HG02938 (cell line): ENCODE results near the gene IGFN1.
"Not testable (repeated sequence)": the region's sequence is repeated elsewhere in the genome, so short reads cannot be mapped to it uniquely, and the experiment has no call there.

ENCODE experiments used
- ATAC-seq: cut with Tn5 transposase; IDR thresholded peaks from one replicate; pipeline ENCODE4 v1.9.1; 2021; ENCODE audit warnings: mild to moderate bottlenecking, moderate library complexity; ENCODE audit not compliant: unreplicated experiment

IGFN1 gene

DNA sequence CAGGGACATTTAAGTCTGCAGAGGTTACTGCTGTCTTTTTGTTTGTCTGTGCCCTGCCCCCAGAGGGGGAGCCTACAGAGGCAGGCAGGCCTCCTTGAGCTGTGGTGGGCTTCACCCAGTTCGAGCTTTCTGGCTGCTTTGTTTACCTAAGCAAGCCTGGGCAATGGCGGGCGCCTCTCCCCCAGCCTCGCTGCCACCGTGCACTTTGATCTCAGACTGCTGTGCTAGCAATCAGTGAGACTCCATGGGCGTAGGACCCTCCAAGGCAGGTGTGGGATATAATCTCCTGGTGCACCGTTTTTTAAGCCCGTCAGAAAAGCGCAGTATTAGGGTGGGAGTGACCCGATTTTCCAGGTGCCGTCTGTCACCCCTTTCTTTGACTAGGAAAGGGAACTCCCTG, 49.0 kb downstream of the IGFN1 start:
- not testable (repeated sequence) for ATAC-seq

DNA sequence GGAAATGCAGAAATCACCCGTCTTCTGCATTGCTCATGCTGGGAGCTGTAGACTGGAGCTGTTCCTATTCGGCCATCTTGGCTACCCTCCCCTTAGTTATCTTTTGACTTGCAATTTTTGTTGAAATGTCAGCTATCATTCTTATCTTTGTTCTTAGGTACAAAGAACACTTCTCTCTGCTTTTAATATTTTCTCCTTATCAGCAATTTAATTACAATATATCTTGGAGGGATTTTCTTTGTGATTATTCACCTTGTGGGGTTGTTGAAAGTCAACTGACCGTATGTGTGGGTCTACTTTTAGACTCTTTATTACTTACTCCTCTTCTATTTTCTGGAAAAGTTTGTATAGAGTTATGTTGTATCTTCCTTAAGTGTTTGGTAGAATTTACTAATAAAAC, 49.5 kb downstream of the IGFN1 start:
- no peak for ATAC-seq

DNA sequence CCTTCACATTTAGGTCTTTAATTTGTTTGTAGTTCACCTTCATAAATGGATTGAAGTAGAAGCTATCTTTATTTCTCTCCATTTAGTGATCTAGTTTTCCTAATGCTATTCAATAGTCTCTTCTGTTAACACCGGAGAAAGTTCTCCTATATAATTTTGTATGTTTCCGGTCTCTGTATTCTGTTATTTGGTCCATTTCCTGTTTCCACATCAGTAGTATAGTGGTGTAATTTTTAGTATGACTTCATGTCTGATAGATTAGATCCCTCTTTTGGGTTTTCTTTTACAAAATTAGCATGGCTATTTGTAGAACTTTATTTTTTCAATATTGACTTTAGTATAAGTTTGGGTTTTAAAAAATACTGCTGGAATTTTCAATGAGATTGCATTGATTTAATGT, 51.1 kb downstream of the IGFN1 start:
- no peak for ATAC-seq

DNA sequence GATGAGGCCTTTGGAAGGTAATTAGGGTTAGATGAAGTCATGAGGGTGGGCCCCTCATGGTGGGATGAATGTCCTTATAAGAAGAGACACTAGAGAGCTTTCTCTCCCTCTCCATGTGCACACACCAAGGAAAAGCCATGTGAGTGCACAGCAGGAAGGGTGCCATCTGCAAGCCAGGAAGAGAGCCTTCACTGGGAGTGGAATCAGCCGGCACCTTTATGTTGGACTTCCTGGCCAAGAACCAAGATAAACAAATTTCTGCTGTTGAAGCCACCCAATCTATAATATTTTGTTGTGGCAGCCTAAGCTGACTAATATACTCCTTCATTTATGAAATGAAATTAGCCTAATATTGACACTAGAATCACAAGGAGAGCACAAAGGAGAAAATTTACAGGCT, 54.5 kb downstream of the IGFN1 start:
- ATAC-seq, result no peak

DNA sequence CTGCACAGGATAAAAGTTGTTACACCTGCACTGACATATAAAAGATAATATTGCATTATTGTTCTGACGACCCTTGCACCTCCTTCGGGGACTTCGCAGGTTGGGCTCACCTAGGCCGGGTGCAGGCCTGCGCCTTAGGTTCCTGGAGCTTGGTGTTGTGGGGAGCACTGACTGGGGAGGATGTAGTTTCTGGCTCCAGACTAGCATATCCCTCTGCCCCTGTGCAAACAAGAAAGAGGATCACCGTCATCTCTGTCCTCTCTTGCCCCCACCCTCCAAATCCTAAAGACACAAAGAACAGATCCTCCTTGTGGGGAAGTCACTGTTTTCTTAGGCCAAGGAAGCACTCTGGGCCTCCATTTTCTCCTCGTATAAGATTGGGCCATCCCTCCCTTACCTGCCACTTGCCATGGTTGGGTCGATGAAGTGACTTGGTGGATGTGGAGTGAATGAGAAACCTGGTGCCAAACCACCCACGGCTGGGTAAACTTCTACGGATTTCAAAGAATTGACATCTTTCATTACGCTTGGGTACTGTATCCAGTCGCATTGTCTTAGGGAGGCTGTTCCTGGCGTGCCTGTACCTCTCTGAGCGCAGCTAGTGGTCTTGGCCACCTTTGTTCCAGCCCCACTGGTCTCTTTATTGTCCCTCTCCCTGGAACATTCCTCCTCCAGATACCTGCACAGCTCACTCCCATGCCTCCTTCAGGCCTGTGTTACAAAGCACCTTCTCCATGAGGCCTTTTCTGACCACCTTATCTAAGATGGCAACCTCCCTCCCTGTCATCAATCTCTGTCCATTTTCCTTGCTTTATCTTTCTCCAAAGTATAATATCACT, 58.3 kb downstream of the IGFN1 start:
- ATAC-seq, result no peak

DNA sequence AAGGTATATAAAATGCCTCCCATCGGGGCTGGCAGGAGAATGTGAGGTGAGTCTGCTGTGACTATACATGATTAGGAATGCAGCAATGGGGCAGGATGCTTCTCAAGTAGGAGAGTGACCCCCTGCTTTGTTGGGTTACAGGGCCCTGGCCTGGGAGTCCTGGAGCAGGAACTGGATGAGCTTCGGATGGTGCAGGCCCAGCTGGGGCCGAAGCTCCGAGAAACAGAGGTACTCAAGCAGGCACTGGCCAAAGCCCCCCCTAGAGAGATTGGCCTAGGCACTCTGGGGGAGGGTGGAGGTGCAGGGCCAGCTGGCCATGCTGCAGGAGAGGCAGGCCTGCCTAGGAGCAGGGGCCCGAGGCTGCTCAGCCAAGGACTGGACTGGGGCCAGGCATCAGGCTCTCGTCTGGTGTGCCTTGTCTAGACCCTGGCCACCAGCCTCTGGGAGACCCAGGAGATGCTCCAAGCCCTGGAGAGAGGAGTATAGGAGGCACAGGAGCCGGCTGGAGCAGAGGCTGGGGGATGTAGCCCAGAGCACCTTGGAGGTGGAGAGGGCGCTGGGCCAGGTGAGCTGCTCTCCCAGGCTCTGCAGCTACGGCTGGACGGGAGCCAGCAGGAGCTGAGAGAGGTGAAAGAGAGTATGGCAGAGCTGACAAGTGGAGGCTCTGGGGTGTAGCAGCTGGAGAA, 59.8 kb downstream of the IGFN1 start:
- no peak for ATAC-seq

DNA sequence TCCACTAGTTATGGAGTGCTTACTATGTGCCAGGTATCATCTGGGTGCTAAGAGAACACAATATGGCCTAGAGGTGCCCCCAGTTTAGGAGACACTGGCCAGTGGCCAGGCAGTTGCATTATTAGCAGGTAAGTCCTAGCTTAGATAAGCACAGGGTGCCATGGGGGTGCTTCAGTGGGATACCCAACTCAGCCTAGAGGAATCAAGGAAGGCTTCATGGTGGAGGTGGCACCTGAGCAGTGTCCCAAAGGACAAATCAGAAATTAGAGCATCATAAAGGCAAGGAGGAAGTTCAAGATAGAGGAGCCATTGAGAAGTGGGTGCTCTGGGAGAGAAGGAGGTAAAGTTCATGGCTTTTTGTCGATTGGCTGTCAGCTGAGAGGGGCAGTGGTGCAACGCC, 60.8 kb downstream of the IGFN1 start:
- no peak for ATAC-seq

DNA sequence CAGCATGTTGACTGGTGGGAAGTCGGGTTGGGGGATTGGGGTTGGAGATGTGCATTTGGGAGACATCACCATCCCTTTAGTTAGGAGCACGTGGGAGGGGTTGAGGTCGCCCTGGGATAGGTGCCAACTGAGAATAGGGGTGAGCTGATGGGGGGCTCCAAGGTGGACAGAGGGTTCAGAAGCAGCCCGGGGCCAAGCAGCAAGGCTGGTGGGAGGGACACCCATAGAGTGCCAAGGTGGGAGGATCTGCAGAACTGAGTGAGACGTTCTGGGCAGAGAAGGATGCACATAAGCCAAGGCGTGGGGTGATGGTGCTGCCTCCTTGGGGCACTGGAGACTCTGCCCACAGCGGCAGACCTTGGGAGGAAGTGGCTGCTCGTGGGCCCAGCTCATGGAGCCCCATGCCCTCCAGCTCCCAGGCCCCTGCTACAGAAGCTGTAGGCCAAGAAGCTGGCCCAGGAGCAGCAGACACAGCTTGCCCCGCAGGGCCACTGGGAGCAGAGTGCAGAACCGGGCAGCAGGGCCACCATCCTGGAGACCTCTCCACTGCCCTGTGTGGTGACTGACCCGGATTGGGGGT, 61.3 kb downstream of the IGFN1 start:
- no peak for ATAC-seq

DNA sequence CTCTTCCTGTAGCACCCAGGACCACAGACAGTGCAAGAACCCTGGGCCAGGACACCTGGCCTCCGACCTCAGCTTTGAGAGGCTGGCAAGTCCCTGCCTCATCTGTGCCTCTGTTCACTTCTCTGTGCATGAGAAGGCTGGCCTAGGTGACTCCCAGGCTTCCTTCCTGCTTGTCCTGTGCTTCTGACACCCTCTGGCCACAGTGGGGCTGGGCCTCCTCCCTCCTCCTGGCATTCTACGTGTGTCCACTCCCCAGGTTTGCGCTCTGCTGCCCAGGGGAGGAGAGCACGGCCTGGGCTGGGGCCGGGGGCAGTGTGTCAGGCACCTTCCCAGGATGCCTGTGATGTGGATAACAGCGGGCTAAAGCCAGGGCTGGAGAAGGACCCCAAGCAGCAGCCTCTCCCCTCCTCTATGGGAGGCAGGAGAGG, 62.3 kb downstream of the IGFN1 start:
- ATAC-seq, result no peak

DNA sequence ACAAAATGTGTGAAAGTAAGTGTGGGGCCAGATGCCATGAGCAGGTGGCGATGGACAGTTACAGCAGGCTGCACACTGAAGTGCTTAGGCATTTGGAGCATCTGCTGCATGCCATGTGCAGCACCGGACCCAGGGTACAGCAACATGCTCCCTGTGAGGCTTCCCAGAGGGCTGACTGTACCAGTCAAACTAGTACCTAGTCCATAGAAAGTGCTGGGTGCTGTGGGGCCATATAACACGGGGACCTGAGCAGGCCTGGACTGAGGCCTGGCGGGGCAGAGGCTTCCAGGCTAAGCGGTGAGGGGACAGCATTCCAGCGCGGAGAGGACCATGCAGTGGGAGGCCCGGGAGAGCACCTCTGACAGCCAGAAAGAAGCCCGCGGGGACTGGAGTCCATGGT, 62.8 kb downstream of the IGFN1 start:
- no peak for ATAC-seq

DNA sequence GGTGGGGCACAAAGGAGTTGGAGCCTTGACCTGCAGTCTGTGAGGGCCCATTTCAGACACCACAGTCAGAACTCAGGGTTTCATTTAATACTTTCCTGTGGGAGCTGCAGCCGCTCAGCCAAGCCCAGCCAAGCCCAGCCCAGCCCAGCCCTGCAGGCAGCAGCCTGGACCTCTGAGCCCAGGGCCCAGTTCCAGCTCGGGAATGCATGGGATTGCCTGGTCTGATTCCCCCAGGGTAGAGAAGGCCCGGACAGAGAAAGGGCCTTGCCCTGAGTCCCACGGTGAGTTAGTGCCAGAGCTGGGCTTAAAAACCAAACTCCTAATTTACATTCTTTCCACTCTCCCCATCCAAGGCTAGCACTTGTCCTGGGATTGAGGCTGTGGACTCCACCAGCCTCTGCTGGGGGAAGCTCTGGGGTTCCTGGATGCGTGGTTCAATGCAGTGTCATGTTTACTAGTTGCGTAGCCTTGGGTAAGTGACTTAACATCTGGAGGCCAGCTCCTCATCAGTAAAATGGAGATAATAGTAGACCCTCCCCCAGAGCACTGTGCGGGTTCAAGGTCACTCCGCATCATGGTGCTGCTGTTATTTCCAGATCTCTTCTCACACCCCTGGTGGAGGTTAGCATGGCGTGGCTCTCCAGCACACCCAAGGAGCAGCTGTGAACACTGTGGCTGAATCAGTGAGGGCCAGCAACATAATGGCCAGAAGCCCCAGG, 63.4 kb downstream of the IGFN1 start:
- ATAC-seq, result no peak

DNA sequence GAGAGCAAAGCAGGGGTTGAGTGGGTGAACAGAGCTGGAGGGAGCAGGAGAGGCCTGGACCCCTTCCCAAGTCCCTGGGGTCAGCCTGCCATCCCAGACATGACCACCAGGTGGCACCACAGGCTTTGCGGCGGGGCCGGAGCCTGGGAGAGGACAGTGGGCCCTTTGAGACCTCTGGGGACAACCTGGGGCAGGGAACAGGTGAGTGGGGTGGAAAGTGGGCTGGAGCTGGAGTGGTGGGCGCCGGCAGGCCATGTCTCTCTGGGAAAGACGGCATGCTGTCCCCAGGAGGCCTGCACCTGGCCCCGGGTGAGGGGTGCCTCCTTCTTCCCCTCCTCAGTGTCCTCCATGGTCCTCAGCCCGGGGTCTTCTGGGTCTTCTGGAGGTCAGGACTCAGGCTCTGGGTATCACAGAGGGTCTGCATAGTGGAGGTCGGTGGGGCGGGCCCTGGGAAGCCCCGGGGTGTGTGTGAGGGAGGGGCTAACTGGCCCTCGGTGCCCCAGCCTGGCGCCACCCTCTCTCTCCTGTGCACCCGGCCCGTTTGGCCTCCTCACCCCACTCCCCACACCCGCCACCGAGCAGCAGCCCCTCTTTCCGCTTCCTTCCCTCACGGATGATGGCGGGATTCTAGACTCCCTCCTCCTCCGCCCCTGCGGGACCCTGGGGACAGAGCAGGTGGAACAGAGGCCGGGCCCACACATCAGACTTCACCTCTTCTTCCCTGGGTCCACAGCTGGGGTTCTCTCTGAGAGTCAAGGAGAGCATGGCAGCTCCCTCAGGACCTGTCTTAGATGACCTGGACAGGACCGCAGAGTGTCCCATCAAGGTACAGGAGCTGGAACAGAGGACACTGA, 64.2 kb downstream of the IGFN1 start:
- no peak for ATAC-seq

DNA sequence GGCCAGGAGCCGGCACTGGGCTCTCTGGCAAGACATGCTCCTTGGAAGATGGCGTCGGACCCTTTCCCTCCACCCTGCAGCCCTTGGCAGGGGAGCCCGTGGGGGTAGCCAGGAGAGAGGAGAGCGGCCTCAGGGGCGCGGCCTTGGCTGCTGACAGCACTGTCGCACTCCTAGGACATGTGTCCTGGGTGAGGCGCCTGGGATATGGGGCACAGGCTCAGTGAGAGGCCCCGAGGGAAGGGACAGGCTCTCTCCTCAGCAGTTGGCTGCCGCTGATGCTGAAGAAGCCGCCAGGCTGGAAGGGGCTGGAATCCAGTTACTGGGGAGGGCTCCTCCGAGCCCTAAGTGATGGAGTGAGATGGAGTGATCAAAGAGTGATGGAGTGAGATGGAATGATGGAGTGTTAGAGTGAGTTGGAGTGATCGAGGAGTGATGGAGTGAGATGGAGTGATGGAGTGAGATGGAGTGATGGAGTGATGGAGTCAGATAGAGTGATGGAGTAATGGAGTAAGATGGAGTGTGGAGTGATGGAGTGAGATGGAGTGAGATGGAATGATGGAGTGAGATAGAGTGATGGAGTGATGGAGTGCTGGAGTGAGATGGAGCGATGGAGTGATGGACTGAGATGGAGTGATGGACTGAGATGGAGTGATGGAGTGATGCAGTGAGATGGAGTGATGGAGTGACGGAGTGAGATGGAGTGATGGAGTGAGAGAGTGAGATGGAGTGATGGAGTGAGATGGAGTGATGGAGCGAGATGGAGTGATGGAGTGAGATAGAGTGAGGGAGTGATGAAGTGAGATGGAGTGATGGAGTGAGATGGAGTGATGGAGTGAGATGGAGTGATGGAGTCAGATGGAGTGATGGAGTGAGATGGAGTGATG, 65.1 kb downstream of the IGFN1 start:
- ATAC-seq, result no peak

DNA sequence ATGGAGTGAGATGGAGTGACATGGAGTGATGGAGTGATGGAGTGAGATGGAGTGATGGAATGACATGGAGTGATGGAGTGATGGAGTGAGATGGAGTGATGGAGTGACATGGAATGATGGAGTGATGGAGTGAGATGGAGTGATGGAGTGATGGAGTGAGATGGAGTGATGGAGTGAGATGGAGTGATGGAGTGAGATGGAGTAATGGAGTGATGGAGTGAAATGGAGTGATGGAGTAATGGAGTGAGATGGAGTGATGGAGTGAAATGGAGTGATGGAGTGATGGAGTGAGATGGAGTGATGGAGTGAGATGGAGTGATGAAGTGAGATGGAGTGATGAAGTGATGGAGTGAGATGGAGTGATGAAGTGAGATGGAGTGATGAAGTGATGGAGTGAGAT, 67.5 kb downstream of the IGFN1 start:
- not testable (repeated sequence) for ATAC-seq

DNA sequence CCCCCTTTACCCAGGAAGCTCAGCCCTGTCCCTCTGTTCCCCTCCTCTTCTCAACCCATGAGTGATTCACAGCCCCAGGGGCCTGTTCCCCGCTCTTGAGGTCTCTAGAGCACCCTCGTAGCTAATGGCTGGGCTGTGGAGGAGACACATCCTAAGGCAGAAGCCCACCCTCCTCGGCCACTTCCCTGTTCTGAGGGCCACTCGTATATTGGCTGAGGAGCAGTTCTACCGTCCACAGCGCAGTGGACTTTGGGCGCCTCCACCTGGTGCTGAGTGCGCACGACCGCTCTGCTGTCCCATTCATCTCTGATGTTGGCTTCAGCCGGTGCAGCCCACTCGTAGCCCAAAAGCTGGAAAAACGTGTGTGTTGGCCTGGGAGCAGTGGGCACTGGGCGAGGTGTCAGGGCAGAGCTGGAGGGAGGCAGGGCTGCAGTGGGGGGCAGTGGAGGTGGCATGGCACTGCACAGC, 68.2 kb downstream of the IGFN1 start:
- ATAC-seq, result no peak

DNA sequence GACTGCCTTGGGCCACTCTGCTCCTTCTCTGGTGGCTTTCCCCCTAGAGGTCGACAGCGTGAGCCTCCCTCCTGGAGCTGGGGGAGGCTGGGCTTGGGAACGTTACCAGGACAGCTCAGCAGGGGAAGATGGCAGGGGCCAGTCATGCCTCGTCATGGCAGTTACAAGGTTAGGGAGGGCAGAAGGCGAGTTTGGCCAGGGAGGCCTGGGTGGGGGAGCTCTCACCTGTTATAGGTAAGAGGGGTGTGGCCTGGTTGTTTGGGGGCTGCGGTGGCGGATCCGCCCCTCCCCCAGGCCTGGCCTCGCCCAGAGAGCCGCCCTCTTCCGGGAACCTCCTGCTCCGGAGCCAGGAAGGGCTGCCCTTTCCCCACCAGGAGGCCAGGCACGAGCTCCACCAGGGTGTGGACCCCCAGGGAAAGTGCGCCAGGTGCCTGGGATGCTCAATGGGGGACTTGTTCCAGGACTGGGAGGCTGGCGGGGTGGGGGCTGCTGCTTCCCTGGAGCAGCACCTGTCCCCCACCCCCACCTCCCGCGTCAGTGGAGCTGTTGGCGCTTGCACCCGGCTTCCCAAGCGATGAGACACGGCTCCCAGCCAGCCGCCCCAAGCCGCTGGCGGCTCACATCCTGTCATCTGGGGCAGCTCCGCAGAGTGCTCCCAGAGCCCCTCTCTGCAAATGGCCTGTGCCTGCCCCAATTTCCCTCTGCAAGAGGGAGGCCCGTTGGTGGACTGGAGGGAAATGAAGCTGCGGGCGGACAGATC, 69.0 kb downstream of the IGFN1 start:
- ATAC-seq, result no peak

DNA sequence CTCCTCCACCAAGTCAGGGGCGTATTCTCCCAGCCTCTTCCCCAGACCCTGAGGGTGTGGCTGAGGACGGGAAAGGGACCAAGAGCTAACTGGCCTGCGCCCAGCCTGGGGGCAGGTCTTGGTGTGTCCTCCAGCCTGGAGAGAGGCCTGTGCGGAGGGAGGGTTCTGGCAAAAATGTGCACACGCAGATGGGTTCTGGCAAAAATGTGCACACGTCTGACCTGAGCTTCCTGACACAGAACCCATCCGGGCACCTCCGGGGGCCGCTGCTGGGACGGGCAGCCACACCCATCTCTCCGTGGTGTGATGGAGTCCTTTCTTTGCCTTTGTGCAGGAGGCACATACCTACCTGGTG, 69.6 kb downstream of the IGFN1 start:
- no peak for ATAC-seq

DNA sequence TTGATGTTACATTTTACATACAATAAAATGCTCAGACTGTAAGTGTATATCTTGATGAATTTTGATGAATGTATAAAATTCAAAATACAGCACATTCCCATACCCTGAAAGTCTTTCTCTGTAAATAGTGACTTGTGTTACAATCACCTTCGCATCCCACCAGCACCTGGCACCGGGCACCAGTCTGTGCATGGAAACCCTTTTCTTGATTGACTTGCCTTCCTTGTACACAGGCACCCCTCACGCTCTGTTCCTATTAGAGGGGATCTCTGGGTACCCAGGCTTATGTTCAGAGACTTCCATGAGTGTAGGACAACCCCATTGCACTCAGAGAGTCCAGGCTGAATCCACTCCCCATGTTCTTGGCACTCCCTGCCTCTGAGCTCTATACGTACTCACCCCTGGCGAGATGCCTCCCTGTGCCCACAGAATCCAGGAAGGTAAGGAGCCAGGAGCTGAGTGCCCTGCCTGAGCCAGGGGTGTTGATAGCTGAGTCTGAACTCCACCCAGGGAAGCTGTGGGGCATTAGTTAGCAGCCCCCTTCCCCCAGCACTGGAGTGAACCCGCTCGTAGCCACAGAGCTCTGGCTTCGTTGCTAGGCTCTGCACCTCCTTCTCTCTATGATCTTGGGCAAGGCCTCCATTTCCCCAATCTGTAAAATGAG, 70.2 kb downstream of the IGFN1 start:
- no peak for ATAC-seq
